HG02870 (cell line): ENCODE results near the gene FBXO2.

ENCODE experiments used
- ATAC-seq: cut with Tn5 transposase; IDR thresholded peaks from one replicate; pipeline ENCODE4 v1.9.1; 2021; ENCODE audit warnings: mild to moderate bottlenecking, moderate library complexity; ENCODE audit not compliant: unreplicated experiment

The FBXO2 gene

DNA sequence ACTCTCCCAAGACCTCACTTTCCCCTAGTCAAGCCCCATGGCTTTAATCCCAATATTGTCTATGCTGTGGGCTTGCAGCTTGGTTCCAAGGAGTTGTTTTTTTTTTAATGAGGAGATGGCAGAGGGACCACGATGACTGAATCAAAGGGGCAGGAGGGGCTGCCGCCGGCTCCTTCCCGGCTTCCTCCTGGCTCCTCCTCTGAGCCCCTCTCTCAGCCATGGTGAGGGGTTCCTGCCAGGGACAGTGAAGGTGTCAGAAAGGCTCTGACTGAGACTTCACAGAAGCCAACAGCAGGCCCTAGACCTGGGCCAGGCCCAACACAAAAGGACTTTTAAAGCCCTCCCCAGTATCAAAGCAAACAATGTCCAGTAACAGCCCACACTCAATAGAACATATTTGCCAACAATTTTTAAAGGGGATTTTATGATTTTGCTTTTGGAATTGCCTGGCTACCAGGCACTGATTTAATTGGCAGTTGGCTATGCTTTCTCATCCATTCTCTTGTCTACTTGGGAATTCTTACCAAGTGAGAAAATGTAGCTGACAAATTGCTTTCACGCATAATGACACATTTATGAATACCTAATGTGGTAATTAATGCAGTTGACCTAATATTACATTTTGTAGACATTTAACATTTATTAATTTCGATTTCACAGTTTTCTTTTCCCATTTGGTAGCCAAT, 54.2 kb downstream of the FBXO2 start:
- no peak for ATAC-seq

DNA sequence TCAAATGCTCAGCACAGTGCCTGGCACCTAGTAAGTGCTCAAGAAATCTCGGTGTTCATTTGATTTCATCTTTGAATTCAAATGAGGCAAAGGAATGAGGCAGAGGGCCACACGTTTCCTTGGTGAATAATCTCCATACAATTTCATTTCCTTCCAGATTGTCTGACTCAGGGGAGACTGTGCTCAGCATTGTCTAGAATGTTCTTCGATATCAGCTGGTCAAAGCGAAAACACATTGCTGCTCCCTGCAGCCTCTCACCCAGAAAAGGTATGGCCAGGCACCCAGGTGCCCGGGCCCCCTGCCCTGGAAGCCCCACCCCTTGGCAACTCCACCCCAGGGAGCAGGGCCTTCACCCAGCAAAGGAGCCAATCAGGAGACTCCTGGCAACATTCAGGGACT, 55.8 kb downstream of the FBXO2 start:
- ATAC-seq, result no peak
